ENCODE measurements around the gene ELAPOR2.

DNA sequence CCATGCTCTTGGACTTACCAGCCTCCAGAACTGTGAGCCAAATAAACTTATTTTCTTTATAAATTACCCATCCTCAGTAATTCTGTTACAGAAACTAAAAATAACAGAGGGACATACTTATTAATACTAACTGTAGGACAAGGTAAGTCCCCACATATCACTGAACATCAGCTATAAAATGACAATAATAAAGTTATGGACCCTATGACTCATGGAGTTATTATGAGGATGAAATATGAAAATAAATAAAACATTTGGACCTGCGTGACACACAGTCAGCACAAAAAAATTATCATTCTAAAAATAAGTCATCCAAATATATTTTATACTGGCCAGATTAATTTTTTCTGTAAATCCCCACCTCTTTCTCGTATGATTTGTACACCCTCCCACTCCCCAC, 34.9 kb upstream of the ELAPOR2 start:
- TF ChIP-seq SP1 (IDR thresholded peaks at IDR 0.05) (no peak), SUZ12 (IDR thresholded peaks at IDR 0.05) (no peak), L3MBTL2 (conservative IDR thresholded peaks at IDR 0.05) (no peak), CTBP1 (IDR thresholded peaks at IDR 0.05; ENCODE audit: borderline replicate concordance) (no peak), FOXM1 (IDR thresholded peaks at IDR 0.05; ENCODE audit: borderline replicate concordance) (no peak), FOXA1 (IDR thresholded peaks at IDR 0.05) (no peak), ELF4 (IDR thresholded peaks at IDR 0.05) (no peak), TARDBP (IDR thresholded peaks at IDR 0.05) (no peak), HDGF (IDR thresholded peaks at IDR 0.05; ENCODE audit: borderline replicate concordance) (no peak)
- TF ChIP-seq, protein P1, sequence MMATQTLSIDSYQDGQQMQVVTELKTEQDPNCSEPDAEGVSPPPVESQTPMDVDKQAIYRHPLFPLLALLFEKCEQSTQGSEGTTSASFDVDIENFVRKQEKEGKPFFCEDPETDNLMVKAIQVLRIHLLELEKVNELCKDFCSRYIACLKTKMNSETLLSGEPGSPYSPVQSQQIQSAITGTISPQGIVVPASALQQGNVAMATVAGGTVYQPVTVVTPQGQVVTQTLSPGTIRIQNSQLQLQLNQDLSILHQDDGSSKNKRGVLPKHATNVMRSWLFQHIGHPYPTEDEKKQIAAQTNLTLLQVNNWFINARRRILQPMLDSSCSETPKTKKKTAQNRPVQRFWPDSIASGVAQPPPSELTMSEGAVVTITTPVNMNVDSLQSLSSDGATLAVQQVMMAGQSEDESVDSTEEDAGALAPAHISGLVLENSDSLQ (IDR thresholded peaks at IDR 0.05): no peak
